Right ventricle myocardium inferior (tissue), 1 donor: ENCODE measurements around the gene ZNF609. TPM values are rescaled to one million over a fixed set of nuclear protein-coding genes. Genes with fewer than 3 reads are reported as not detected.

Source experiments
- ATAC-seq: fragments of 200-7000 bp; cut with Tn5 transposase; one replicate; pipeline ENCODE4 v1.9.1; 2020; ENCODE audit warnings: mild to moderate bottlenecking, moderate library complexity
- DNase-seq: peaks from one replicate; pipeline ENCODE4 v3.0.0; 2021; ENCODE audit errors: missing footprints
- intact Hi-C: fragments of 100-400 bp; cut with DNase I; formaldehyde crosslinking; loops from one replicate; pipeline ENCODE4 v1.11.0; 2022
- total RNA-seq: library from RNA; stranded (reverse); fragmentation: NEBNext Ultra II Directional; extraction: Animal tissue kit (Norgen Biotek cat#: 25700); gene quantifications from one replicate; pipeline ENCODE4 v1.2.1, GENCODE V29; 2021
- donor health status: DM: no; HTN: yes; CAD: no; lungs with severe emphysema.

ZNF609 gene
- total RNA-seq, 1 donor from 2014 or later, result 16.9 TPM

DNA sequence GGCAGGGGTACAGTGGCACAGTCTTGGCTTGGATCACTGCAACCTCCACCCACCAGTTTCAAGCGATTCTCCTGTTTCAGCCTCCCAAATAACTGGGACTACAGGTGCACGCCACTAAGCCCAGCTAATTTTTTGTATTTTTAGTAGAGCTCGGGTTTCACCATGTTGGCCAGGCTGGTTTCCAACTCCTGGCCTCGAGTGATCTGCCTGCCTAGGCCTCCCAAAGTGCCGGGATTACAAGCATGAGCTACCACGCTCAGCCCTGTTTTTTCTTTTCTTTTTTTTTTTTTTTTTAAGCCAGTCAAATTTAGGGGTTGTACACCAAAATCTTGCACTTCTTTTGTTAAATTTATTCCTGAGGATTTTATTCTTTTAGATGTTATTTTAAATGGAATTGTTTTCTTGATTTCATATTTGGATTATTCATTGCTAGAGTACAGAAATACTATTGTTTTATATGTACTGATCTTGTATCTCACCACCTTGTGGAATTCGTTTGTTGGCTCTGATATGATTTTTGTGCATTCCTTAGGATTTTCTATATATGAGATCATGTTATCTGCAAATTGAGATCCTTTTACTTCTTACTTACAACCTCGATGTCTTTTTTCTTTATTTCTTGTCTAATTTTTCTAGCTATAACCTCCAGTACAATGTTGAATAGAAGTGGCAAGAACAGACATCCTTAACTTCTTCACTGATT, 65.6 kb downstream of the ZNF609 start:
- ATAC-seq (no peak), DNase-seq (no peak)
- intact Hi-C loops, result no loop called here

DNA sequence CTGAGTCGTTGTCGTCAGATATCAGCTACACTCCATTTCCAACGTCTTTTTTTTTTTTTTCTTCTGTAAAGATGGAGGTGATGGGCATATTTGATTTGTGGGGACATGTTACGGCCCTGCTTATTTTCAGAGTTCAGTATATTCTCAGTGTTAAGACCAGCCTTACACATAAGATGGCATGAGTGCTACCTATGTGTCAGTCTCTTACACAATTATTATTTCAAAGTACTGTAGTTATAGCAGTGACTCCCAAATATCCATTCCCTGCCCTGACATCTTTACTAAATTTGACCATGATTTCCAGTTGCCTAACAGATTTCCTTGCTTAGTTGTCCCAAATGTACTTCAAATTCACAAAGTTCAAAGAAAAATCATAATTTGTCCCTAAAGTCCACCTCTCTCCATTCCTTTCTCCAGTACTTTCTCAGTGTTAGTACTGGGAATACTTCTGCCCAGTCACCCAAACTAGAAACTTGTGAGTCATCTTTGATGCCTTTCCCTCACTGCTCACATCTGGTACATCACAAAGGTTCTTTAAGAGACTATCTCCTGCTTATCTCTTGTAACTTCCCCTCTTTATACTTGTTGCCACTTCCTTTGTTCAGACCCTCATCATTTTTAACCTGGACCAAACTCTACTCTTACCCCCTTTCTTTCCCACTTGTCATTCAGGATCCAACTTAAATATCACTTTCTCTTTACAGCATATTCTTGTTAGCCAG, 67.0 kb downstream of the ZNF609 start:
- intact Hi-C loops, result no loop called here
- ATAC-seq, result no peak
- DNase-seq, result no peak

DNA sequence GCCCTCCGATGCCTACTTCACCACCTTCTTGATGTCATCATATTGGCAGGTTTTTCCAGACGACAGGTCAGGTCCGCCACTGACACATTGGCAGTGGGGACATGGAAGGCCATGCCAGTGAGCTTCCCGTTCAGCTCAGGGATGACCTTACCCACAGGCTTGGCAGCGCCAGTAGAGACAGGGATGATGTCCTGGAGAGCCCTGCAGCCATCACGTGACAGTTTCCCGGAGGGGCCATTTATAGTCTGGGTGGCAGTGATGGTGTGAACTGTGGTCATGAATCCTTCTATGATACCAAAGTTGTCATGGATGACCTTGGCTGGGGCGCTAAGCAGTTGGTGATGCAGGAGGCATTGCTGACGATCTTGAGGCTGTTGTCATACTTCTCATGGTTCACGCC, 68.5 kb downstream of the ZNF609 start:
- DNase-seq (no peak), ATAC-seq (no peak)
- intact Hi-C loops, result no loop called here

DNA sequence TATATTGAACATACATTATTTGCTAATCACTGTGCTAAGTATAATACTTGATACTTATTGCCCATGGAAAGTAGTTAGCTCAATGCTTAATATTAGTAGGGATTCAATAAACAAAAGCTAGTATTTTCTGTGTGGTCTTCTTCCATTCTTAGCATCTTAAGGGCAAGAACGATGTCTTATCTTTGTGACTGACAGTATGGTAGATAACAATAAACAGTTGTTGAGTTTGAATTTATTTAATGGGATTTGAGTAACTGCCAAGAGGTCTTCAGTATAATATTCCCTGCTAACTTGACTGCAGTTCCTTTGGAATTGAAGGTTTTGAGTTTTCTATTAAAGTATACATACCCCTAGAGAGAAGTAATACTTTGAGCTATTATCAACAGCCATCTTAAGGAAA, 70.1 kb downstream of the ZNF609 start:
- no peak for ATAC-seq
- DNase-seq, result no peak
- intact Hi-C loops, result no loop called here

DNA sequence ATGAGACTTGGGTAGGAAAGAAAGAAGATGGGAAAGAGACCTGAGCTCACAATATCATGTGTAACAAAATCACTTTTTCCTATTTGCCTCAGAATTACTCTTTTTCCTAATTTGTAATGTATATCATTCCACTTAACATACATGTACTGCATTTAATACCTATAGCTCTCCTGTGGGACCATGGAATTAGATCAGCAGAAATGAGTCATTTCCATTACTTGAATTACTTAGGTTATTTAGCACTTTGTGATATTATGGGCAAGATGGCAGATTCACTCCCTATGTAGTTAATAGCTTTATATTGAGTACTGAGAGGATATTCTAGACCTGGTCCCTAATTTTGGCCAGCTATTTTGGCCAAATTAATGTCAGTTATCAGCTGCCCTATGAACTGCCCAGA, 70.5 kb downstream of the ZNF609 start:
- ATAC-seq (no peak), DNase-seq (no peak)
- intact Hi-C loops, result no loop called here

DNA sequence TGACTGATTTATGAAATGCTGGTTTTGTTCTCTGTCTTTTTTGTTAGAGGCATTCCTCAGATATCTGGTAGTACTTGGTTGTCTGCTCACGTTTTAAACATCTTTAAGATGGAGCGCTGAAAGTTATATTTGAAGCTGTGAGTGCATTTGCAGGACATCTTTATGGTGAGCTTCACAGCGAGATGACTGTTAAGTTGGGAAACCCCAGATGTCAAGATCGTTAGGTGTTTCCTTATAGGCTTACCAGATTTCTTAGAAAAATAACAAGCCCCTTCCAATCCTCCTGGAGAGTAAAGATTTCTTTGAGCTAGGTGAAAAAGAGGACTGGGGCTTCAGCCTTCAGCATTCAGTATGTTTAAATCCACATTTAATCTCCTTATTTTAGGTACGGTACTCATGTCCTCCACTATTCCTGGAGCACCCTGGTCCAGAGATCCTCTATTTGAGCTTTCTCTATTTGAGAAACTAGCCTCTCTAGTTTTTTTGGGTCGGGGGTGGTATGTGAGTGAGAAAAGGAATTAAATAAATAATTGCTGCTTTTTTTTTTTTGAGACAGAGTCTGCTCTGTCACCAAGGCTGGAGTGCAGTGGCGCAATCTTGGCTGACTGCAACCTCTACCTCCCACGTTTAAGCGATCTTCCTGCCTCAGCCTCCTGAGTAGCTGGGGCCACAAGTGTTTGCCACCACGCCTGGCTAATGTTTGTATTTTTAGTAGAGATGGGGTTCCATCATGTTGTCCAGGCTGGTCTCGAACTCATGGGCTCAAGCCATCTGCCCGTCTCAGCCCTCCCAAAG, 72.3 kb downstream of the ZNF609 start:
- no peak for DNase-seq
- no peak for ATAC-seq
- intact Hi-C loops, result no loop called here

DNA sequence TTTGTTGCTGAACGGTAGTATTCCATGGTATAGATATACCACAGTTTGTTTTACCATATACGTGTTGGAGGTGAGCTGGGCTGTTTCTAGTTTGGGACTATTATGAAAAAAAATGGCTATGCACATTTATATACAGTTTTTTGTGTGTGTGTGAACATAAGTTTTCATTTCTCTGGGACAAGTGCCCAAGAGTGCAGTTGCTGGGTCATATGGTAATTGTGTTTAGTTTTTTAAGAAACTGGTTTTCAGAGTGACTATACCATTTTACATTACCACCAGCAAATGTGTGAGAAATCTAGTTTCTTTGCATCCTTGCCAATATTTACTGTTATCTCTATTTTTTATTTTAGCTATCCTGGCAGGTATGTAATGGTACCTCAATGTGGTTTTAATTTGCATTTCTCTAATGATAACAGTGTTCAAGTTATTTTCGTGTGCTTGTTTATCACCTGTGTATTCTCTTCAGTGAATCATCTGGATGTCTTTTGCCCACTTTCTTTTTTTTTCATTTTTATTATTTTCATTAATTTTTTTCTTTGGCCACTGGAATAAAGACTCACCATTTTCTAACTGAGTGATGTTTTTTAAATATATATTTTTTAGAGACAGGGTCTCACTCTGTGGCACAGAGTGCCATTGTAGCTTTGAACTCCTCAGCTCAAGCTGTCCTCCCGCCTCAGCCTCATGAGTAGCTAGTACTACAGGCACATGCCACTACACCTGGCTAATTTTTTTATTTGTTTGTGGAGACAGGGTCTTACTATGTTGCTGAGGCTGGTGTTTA, 75.3 kb downstream of the ZNF609 start:
- no peak for ATAC-seq
- intact Hi-C loops, result no loop called here
- DNase-seq, result no peak

DNA sequence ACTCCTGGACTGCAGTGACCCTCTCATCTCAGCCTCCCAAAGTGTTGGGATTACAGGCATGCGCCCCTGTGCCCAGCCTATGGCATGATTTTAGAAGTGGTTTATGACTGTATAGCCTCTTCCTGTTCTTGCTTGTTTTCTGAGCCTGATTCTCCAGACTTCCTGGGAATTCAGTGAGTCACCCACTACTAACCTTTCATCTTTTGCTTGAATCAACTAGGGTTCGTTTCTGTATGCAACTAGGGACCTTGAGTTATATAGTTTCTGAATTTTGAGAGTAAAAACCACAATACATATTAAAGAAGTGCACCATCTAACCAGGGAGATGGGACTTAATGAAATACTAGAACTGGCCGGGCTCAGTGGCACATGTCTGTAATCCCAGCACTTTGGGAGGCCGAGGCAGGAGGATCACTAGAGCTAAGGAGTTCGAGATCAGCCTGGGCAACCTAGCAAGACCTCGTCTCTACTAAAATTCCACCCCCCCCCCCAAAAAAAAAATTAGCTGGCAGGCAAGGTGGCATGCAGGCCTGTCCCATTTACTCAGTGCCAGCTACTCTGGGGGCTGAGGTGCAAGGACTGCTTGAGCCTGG, 76.0 kb downstream of the ZNF609 start:
- ATAC-seq, result no peak
- intact Hi-C loops, result no loop called here
- DNase-seq, result no peak

DNA sequence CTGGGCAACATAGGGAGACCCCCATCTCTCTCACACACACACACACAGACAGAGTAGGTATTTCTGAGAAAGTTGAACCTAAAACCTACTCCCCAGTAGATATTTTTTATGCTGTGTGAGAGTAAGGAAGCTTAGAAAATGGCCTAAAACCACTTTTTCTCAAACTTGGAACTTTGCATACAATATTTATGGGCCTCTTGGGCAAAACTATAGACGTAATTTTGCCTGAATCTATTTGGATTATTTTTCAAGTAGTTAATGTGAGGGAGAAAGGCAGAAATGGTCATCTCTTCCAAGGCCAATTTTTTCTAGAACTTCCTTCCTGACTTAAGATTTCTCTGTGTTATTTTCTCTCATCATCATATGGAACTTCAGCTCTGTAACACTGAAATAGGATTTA, 81.7 kb downstream of the ZNF609 start:
- intact Hi-C loops, result no loop called here
- no peak for ATAC-seq
- DNase-seq, result no peak

DNA sequence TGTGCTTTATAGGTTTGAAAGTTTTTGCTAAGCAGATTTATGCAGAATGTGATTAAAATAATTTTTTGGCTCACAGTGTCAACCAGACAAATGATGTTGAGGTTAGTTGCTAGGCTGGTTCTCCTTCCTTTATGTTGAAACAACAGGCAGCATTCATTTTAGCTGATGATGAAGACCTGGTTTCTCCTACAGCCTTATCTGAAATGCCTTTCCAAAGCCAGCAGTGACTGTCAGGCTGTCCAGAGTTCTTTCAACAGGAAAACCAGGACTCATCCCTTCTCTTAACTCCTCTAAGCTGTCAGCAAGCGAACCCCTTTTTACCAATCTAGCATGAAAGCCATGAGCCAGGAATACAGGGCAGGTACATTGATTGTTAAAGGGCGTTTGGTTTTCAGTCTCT, 84.1 kb downstream of the ZNF609 start:
- intact Hi-C loops, result no loop called here
- ATAC-seq, result no peak
- DNase-seq, result no peak

DNA sequence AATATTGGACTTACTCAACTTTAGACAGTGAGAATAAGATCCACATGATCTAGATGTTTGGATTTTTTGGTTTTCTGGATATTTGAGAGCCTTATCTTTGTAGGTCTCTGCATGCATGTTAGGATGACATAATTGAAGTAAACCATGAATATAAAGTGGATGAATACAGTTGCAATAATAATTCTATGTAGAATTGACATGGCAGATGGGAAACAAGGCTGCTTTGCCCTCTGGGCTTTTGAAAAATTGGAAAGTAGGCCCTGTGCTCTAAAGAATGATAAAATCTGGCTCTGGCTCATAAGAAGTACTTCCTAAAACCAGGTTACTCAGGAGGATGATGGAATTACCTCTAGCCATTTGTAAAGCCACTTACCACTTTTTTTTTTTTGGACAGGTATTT, 86.9 kb downstream of the ZNF609 start:
- intact Hi-C loops, result no loop called here
- ATAC-seq (no peak), DNase-seq (no peak)

DNA sequence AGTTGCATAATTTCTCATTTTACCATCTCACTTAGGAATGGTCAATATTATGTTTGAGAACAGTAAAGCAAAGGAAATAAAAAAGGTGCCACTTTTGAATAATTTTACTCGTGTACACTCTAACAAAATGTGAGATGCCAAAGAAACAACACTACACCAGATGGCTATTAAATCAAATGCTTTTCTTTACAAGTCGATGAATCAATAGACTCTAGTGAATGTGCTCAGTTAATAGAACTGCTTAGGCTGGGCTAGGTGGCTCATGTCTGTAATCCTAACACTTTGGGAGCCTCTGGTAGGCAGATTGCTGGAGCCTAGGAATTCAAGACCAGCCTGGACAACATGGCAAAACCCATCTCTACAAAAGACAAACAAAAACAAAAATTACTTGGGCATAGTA, 87.9 kb downstream of the ZNF609 start:
- intact Hi-C loops, result no loop called here
- ATAC-seq (no peak), DNase-seq (no peak)

DNA sequence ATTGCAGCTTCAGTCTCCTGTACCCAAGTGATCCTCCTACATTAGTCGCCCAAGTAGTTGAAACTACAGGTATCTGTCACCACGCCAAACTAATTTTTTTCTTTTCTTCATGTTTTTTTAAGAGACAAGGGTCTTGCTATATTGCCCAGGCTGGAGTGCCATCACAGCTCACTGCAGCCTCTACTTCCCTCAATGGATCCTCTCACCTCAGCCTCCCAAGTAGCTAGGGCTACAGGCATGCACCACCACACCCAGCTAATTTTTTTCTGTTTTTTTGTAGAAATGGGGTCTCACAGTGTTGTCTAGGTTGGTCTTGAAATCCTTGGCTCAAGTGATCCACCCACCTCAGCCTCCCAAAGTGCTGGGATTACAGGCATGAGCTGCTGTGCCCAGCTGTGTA, 89.5 kb downstream of the ZNF609 start:
- DNase-seq (no peak), ATAC-seq (no peak)
- intact Hi-C loops, result no loop called here

DNA sequence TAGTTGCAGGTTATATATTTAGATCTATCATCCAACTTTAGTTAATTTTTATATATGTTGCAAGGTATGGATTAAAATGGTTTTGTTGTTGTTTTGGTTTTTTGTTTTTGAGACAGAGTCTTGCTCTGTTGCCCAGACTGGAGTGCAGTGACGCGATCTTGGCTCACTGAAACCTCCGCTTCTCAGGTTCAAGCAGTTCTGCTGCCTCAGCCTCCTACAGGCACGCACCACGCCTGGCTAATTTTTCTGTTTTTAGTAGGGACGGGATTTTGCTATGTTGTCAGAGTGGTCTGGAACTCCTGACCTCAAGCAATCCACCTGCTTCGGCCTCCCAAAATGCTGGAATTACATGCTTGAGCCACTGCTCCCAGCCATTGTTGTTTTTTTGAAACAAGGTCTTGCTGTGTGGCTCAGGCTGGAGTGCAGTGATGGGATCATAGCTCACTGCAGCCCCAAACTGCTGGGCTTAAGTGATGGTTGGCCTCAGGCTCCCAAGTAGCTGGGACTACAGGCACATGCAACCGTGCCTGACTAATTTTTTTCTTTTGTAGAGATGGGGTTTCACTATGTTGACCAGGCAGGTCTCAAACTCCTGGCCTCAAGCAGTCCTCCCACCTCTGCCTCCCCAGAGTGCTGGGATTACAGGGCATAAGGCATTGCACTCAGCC, 92.0 kb downstream of the ZNF609 start:
- intact Hi-C loops, result no loop called here
- ATAC-seq (no peak), DNase-seq (no peak)

DNA sequence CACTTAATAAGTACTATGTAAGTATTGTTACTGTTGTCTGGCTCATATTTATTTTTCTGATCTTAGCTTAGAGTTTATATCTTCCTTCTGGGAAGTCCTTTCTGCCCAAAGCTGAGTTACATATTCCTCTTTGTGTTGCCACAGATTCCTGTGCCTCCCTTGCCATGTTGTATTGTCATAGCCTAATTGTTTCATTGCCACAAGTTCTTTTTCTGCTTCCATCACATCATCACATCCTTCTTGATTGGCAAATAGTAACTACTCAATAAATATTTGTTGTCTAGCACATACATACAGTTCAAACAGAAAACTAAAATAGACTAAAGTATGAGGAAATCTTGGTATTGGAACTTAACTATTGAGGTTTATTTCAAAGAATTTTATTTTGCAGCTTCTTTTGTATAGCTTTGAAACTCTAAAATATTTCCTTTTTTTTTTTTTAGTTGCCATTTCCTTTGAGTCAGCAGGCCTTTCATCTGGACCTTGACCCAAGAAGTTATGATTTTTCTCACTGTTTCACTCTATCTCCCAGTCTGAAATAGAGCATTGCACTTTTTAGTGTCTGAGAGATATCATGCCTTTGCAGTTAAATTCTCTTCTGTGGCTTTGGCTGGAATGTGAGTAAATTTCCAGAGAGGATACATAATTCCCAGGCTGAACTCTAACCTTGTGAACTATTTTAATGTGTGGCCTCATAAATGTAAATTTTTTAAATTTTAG, 98.2 kb downstream of the ZNF609 start:
- ATAC-seq (no peak), DNase-seq (no peak)
- intact Hi-C loops, result no loop called here

DNA sequence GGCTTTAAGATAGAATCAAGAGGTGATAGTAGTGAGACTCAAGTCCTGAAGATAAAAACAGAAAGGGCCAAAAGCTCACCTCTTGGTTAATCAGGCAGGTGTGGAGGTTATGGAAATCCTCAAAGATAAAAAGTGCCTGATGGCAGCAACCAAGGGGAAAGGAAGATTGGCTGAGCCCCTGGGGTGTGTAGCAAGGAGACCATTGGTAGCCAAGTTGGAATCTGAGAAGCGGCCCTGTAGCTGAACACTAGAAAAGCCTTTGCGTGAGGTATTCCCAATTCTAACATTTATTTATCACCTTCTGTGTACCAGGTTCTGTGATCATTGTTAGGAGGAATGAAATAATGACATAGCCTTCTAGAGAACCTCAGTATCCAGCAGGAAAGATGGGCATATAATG, 98.9 kb downstream of the ZNF609 start:
- ATAC-seq, result no peak
- no peak for DNase-seq
- intact Hi-C loops, result no loop called here

DNA sequence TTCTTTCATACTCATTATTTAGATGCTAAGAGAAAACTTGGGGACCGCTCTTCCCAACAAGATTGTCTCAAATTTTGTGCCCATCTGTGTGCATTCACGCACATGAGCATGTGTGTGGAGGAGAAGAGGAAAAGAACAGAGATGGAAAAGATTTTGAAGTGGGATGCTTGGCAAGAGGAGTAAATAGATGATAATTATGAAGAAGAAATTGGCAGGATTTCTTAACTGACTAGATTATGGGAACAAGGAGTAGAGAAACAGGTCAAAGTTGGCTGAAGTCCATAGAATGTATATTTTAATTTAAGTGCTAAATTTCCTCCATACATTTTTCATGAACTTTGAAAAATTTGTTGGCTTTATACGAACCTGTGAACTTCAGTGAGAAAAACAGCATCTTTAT, 100.1 kb downstream of the ZNF609 start:
- ATAC-seq, result no peak
- intact Hi-C loops, result no loop called here
- no peak for DNase-seq

DNA sequence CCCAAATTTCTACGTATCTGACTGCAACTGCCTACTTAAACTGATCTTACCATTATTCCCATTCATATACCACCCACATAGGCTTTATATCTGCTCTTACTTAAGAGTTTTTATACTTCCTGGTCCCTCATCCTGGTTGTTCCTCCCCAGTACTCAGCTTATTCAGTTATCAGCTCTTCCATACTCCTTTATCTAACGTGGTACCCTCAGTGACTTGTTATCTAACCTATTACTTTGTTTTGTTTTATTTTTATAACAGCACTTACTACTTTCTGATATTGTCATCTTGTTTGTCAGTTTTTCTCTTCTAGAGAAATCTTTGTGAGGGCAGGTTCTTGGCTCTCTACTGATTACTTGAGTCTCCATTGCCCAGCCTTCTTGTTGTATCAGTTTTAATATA, 100.6 kb downstream of the ZNF609 start:
- no peak for ATAC-seq
- intact Hi-C loops, result no loop called here
- DNase-seq, result no peak
